ENCODE results near the gene CARMIL1. TPM values are rescaled to one million over a fixed set of nuclear protein-coding genes. Genes with fewer than 3 reads are reported as not detected.

The CARMIL1 gene
- total and polyA plus RNA-seq, 2 of the 8 experiments (the other 6 are each of a cell fraction or from before 2014, with no cell fraction given) = 20.3 to 40.4 TPM

DNA sequence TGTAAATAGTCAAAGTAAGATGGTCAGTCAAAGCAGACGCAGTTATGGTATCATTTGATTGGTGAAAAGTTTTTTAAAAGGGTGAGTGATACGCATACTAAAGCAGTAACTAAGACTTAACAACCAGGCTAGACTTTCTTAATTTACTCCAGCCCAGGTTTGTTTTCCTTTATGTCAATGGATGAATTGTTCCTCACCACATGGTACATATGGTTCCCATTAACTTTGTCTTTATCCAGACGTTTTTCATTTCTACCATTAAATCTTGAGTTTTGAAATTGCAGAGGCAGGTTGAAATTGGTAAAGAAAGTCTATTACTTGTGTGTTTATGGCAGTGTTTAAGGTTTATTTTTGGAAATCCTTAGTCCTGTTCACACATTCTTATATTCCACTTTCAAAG, 274.3 kb downstream of the CARMIL1 start:
- no peak overlapping the region for H4K8ac ChIP-seq (ENCODE audit: extremely low read depth, insufficient read depth, low read length)
- H3K27ac ChIP-seq (ENCODE audit: low read depth, low read length) = no peak overlapping the region
- H3K79me1 ChIP-seq (ENCODE audit: low read depth, low read length) = no peaks in the 10 kb centered on the region
- no peak overlapping the region for H3K4me3 ChIP-seq (ENCODE audit: extremely low read depth in 1 of 4, insufficient read depth in 2 of 4, low read depth in 3 of 4, low read length in 4 of 4)
- H3K9me3 ChIP-seq (ENCODE audit: insufficient read depth in 2 of 2, low read depth in 1 of 2, low read length in 1 of 2) = no peaks in the 10 kb centered on the region
- no peak overlapping the region for H3K14ac ChIP-seq (ENCODE audit: insufficient read length)
- no peaks in the 10 kb centered on the region for H3K36me3 ChIP-seq (ENCODE audit: control insufficient read depth in 2 of 4, insufficient read depth in 4 of 4, low read length in 3 of 4)
- no peak for DNase-seq (ENCODE audit: low read depth in 1 of 2, low spot score in 2 of 2)
- H2AFZ ChIP-seq (ENCODE audit: low read length) = no peak overlapping the region
- TF ChIP-seq MAFK (IDR thresholded peaks at IDR 0.05; ENCODE audit: low read depth, low read length) = no peak
- no peak for TF ChIP-seq POLR2A (IDR thresholded peaks at IDR 0.05; ENCODE audit: control extremely low read depth in 1 of 2, low read depth in 2 of 2, low read length in 2 of 2)
- no peak overlapping the region for H4K5ac ChIP-seq (ENCODE audit: insufficient read length, low read depth, low read length)
- no peak overlapping the region for H3K4me2 ChIP-seq (ENCODE audit: insufficient read depth in 1 of 2, low read depth in 2 of 2, low read length in 2 of 2)
- H3K4ac ChIP-seq (replicated peaks; ENCODE audit: insufficient read length, low read depth, low read length) = no peak overlapping the region
- H3K4me1 ChIP-seq (replicated peaks in 1 of 4; ENCODE audit: control insufficient read depth in 3 of 4, insufficient read depth in 4 of 4, low read length in 3 of 4) = peaks cover 0 to 2% (median 0%) of the 10 kb centered on the region in 4 experiments; a peak in 1 of 7 replicates
- no peak overlapping the region for H2BK15ac ChIP-seq (ENCODE audit: low read length)
- H4K91ac ChIP-seq (replicated peaks; ENCODE audit: insufficient read length, low read length) = no peak overlapping the region
- H3K56ac ChIP-seq (replicated peaks; ENCODE audit: insufficient read length, low read depth, low read length) = no peak overlapping the region
- H3K79me2 ChIP-seq (ENCODE audit: control insufficient read depth in 1 of 2, insufficient read depth in 2 of 2, low read length in 2 of 2) = no peaks in the 10 kb centered on the region
- CTCF ChIA-PET (ENCODE audit: partially characterized antibody) = interaction anchor here (1.0 to 4.7 kb wide), 3 partner anchors 11 to 288 kb away, joined by 3 to 27 read pairs (median 4); no protein-coding TSS in a partner anchor
- no peak overlapping the region for H2BK12ac ChIP-seq (ENCODE audit: low read depth, low read length)
- no peak overlapping the region for H3K23ac ChIP-seq (ENCODE audit: insufficient read length)
- H3K18ac ChIP-seq (ENCODE audit: extremely low read depth, low read length) = no peak overlapping the region
- H2BK5ac ChIP-seq (ENCODE audit: low read depth, low read length) = no peak overlapping the region
- no peak overlapping the region for H2BK120ac ChIP-seq (replicated peaks; ENCODE audit: low read depth, low read length)
- POLR2A ChIA-PET (ENCODE audit: partially characterized antibody) = no interaction called here
- no peak overlapping the region for H3K9ac ChIP-seq (replicated peaks in 1 of 4; ENCODE audit: extremely low read depth in 1 of 4, low read depth in 3 of 4, low read length in 3 of 4)
- peaks cover 0 to 2% of the 10 kb centered on the region in 2 experiments for H4K20me1 ChIP-seq (replicated peaks in 1 of 2; ENCODE audit: control insufficient read depth in 1 of 2, insufficient read depth in 2 of 2, low read length in 2 of 2)
- WGBS, 2 experiments (ENCODE audit: extremely low coverage in 1 of 2, insufficient coverage in 1 of 2, insufficient read length in 1 of 2, insufficient replicate concordance in 2 of 2, low coverage in 1 of 2, low lambda C conversion rate in 2 of 2, missing lambda C conversion rate in 1 of 2) = 79% methylated on average over 3 of the region's 3 CpGs; no CpG with 5 or more reads in 1 of the 2 experiments
- no peaks in the 10 kb centered on the region for H3K27me3 ChIP-seq (replicated peaks in 1 of 4; ENCODE audit: control insufficient read depth in 3 of 4, extremely low read depth in 1 of 4, insufficient read depth in 3 of 4, low read length in 3 of 4)
- no peak overlapping the region for H2AK5ac ChIP-seq (ENCODE audit: low read depth, low read length)
- no peak for FAIRE-seq
- H2BK20ac ChIP-seq (ENCODE audit: low read length) = no peak overlapping the region
- no peaks in the 10 kb centered on the region for H3K23me2 ChIP-seq (ENCODE audit: low read depth, low read length)

Data from H1 (cell line).